KMS-11 (cell line): Measurements from ENCODE around the gene RNF215.

Experiments
- H2AFZ ChIP-seq: fragments of 200-600 bp; sonication (generic); 2 replicates; pipeline ENCODE4 v1.6.1; 2016; ENCODE audit warnings: antibody characterized with exemption, mixed run types, low read depth
- H3K27ac ChIP-seq: fragments of 200-600 bp; sonication (generic); 2 replicates; pipeline ENCODE4 v1.6.1; 2016; ENCODE audit warnings: mild to moderate bottlenecking, mixed run types
- H3K27me3 ChIP-seq: fragments of 200-600 bp; sonication (generic); 2 replicates; pipeline ENCODE4 v1.6.1; 2017; ENCODE audit warnings: mild to moderate bottlenecking, low read depth, mixed run types, moderate library complexity; ENCODE audit not compliant: insufficient read depth
- H3K36me3 ChIP-seq: fragments of 200-600 bp; sonication (generic); 2 replicates; pipeline ENCODE4 v1.6.1; 2017; ENCODE audit warnings: mild to moderate bottlenecking, mixed run types; ENCODE audit not compliant: insufficient read depth
- H3K4me1 ChIP-seq: fragments of 200-600 bp; sonication (generic); 2 replicates; pipeline ENCODE4 v1.6.1; 2016; ENCODE audit warnings: mild to moderate bottlenecking, low read depth, mixed run types; ENCODE audit not compliant: poor library complexity, severe bottlenecking
- H3K4me2 ChIP-seq: fragments of 200-600 bp; sonication (generic); 2 replicates; pipeline ENCODE4 v1.7.0; 2016; ENCODE audit warnings: mild to moderate bottlenecking, mixed run types
- H3K4me3 ChIP-seq: fragments of 200-600 bp; sonication (generic); IDR thresholded peaks from 2 replicates; pipeline ENCODE4 v1.6.1; 2017; ENCODE audit warnings: low read depth, low read length, mixed read lengths; ENCODE audit not compliant: insufficient read depth
- H3K79me2 ChIP-seq: fragments of 200-600 bp; sonication (generic); 2 replicates; pipeline ENCODE4 v1.6.1; 2016; ENCODE audit warnings: low read depth, mixed run types; ENCODE audit not compliant: insufficient read depth
- H3K9ac ChIP-seq: fragments of 200-600 bp; sonication (generic); 2 replicates; pipeline ENCODE4 v1.6.1; 2016; ENCODE audit warnings: mild to moderate bottlenecking, mixed run types
- H4K20me1 ChIP-seq: fragments of 200-600 bp; sonication (generic); 2 replicates; pipeline ENCODE4 v1.6.1; 2016; ENCODE audit warnings: mild to moderate bottlenecking, mixed run types; ENCODE audit not compliant: insufficient read depth
- CTCF ChIP-seq: fragments of 200-600 bp; sonication (generic); conservative IDR thresholded peaks from 2 replicates; pipeline ENCODE4 v1.6.1; 2017; ENCODE audit warnings: low read depth, mild to moderate bottlenecking, antibody characterized with exemption, low read length, moderate library complexity, mixed read lengths

The RNF215 gene

GRCh38 chr22:30368420-30368819 is 18.8 kb downstream of the RNF215 start:
- no peak for TF ChIP-seq CTCF
- Histone ChIP-seq H3K27ac (no peak overlapping the region), H3K27me3 (no peaks in the 10 kb centered on the region), H3K4me2 (no peak overlapping the region), H2AFZ (no peak overlapping the region), H3K79me2 (no peaks in the 10 kb centered on the region), H3K4me1 (no peaks in the 10 kb centered on the region), H3K9ac (no peak overlapping the region), H4K20me1 (no peaks in the 10 kb centered on the region), H3K36me3 (no peaks in the 10 kb centered on the region), H3K4me3 (no peak overlapping the region)

- Histone ChIP-seq H3K4me1 (peaks cover 24% of the 10 kb centered on the region), H3K27ac (no peak overlapping the region), H3K27me3 (no peaks in the 10 kb centered on the region), H4K20me1 (no peaks in the 10 kb centered on the region), H2AFZ (no peak overlapping the region), H3K79me2 (no peaks in the 10 kb centered on the region), H3K4me2 (no peak overlapping the region), H3K4me3 (no peak overlapping the region), H3K9ac (no peak overlapping the region), H3K36me3 (no peaks in the 10 kb centered on the region)
- no peak for TF ChIP-seq CTCF
Observed at GRCh38 chr22:30365891-30366290, 21.3 kb downstream of the RNF215 start.

- Histone ChIP-seq H3K9ac (no peak overlapping the region), H3K27me3 (no peaks in the 10 kb centered on the region), H3K79me2 (no peaks in the 10 kb centered on the region), H2AFZ (no peak overlapping the region), H3K4me2 (no peak overlapping the region), H3K27ac (no peak overlapping the region; the same call in 1 of the 2 replicates), H3K4me1 (peaks cover 24% of the 10 kb centered on the region), H4K20me1 (no peaks in the 10 kb centered on the region), H3K4me3 (no peak overlapping the region), H3K36me3 (no peaks in the 10 kb centered on the region)
- no peak for TF ChIP-seq CTCF
Observed at GRCh38 chr22:30362651-30363281, 24.4 kb downstream of the RNF215 start.

GRCh38 chr22:30361916-30362650 is 25.1 kb downstream of the RNF215 start:
- Histone ChIP-seq H3K79me2 (no peaks in the 10 kb centered on the region), H4K20me1 (no peaks in the 10 kb centered on the region), H3K27me3 (no peaks in the 10 kb centered on the region), H3K4me1 (peaks cover 27% of the 10 kb centered on the region), H2AFZ (no peak overlapping the region), H3K27ac (no peak overlapping the region; the same call in 1 of the 2 replicates), H3K4me2 (no peak overlapping the region), H3K36me3 (no peaks in the 10 kb centered on the region), H3K9ac (no peak overlapping the region), H3K4me3 (no peak overlapping the region)
- no peak for TF ChIP-seq CTCF
